ENCODE measurements around the gene MACROD2. TPM values are rescaled to one million over a fixed set of nuclear protein-coding genes. Genes with fewer than 3 reads are reported as not detected.

Gene MACROD2
- total RNA-seq, 1 experiment from 2014 or later, result 1.6 TPM

- no CpG with 5 or more reads among the region's 2 CpGs for WGBS (ENCODE audit: extremely low coverage, insufficient read length, low lambda C conversion rate)
- no peak overlapping the region for H3K4me3 Mint-ChIP-seq
Observed at GRCh38 chr20:15245896-15246295, 1250.6 kb downstream of the MACROD2 start.

More at GRCh38 chr20:15245896-15246295, 1250.6 kb downstream of the MACROD2 start:
- Histone ChIP-seq H2BK5ac (ENCODE audit: insufficient read length, low read length) (no peak overlapping the region), H3K4me2 (ENCODE audit: insufficient read depth, insufficient read length, low read length) (no peak overlapping the region), H3K56ac (ENCODE audit: insufficient read length, low read depth, low read length) (no peak overlapping the region), H3K18ac (ENCODE audit: insufficient read length, low read depth, low read length) (no peak overlapping the region), H2AK5ac (ENCODE audit: insufficient read length, low read length) (no peak overlapping the region), H4K5ac (ENCODE audit: insufficient read length, low read depth, low read length) (no peak overlapping the region), H4K91ac (ENCODE audit: insufficient read length, low read depth, low read length) (no peak overlapping the region), H3K23ac (ENCODE audit: insufficient read length, low read depth, low read length) (no peak overlapping the region), H3K23me2 (ENCODE audit: insufficient read length, low read depth, low read length, poor library complexity, severe bottlenecking) (no peaks in the 10 kb centered on the region), H3T11ph (ENCODE audit: low read length) (no peak overlapping the region), H3K9me3 (ENCODE audit: control insufficient read depth, low read depth, low read length) (no peaks in the 10 kb centered on the region), H4K20me1 (ENCODE audit: control insufficient read depth, insufficient read depth, insufficient read length) (no peaks in the 10 kb centered on the region), H3K14ac (ENCODE audit: insufficient read depth, low read length) (no peak overlapping the region), H3K79me2 (ENCODE audit: insufficient read depth, low read length) (no peaks in the 10 kb centered on the region), H3K79me1 (ENCODE audit: insufficient read depth, low read depth, low read length, poor library complexity, severe bottlenecking) (no peaks in the 10 kb centered on the region), H2BK20ac (ENCODE audit: low read depth, low read length, poor library complexity, severe bottlenecking) (no peak overlapping the region), H3K4ac (ENCODE audit: low read depth, low read length) (no peak overlapping the region), H2BK120ac (ENCODE audit: low read depth, low read length, poor library complexity, severe bottlenecking) (no peak overlapping the region), H2BK15ac (ENCODE audit: low read depth, low read length) (no peak overlapping the region), H2AFZ (ENCODE audit: low read length) (no peak overlapping the region), H2BK12ac (ENCODE audit: insufficient read length, low read depth, low read length) (no peak overlapping the region), H3K27me3 (ENCODE audit: insufficient read depth, low read length) (no peaks in the 10 kb centered on the region), H3K9ac (ENCODE audit: extremely low read depth, insufficient read length, low read length) (no peak overlapping the region), H3K27ac (ENCODE audit: insufficient read length, low read depth, low read length) (no peak overlapping the region), H4K8ac (replicated peaks; ENCODE audit: insufficient read length, low read depth, low read length) (no peak overlapping the region), H3K4me1 (ENCODE audit: insufficient read depth, low read length) (no peaks in the 10 kb centered on the region; the same call in 1 of the 2 replicates)
- H3K36me3 Mint-ChIP-seq (ENCODE audit: insufficient read depth in 1 of 3, low read depth in 3 of 3), result no peaks in the 10 kb centered on the region
- peaks cover 3% of the 10 kb centered on the region; the same call in 1 of the 2 replicates for H3K27me3 Mint-ChIP-seq (ENCODE audit: low read depth)
- H3K9me3 Mint-ChIP-seq, result no peaks in the 10 kb centered on the region
- peaks cover 10 to 11% of the 10 kb centered on the region in 2 experiments for H3K4me1 Mint-ChIP-seq
- DNase-seq, result no peak
- no peak overlapping the region for H3K27ac Mint-ChIP-seq
- no peak for TF ChIP-seq CTCF (conservative IDR thresholded peaks at IDR 0.05)

Data from H9 (cell line).